Adrenal gland (tissue), 5 donors: ENCODE measurements around the gene MARCHF10.

Experiments
- CTCF ChIP-seq, 6 experiments: fragments of 450-650 bp in 4 of 6; fragments of 200-600 bp in 2 of 6; sonication (generic) in 1 of 6; IDR thresholded peaks; 1 replicate in 5 of 6; 2 replicates in 1 of 6; pipeline versions ENCODE4 v1.5.1 to v1.8.0; 2016 to 2021; ENCODE audit warnings: antibody characterized with exemption in 6 of 6, mild to moderate bottlenecking in 2 of 6, moderate library complexity in 1 of 6
- POLR2A ChIP-seq, 2 donors: fragments of 450-650 bp; IDR thresholded peaks; one replicate each; pipeline ENCODE4 v1.6.1; 2017; ENCODE audit warnings: antibody characterized with exemption in 2 of 2, mild to moderate bottlenecking in 2 of 2, moderate library complexity in 1 of 2
- donor health status: DM: no; HTN: no; CAD: no.

GRCh38 chr17:62790564-62790986, 17.5 kb downstream of the MARCHF10 start:
- TF ChIP-seq CTCF (IDR thresholded peaks at IDR 0.05) (no peak), POLR2A (IDR thresholded peaks at IDR 0.05) (no peak)
